Measurements from ENCODE around the gene CNTF. TPM values are rescaled to one million over a fixed set of nuclear protein-coding genes. Genes with fewer than 3 reads are reported as not detected.

Gene CNTF
- total RNA-seq, 2 experiments from 2014 or later, result 1.3 to 1.6 TPM

DNA sequence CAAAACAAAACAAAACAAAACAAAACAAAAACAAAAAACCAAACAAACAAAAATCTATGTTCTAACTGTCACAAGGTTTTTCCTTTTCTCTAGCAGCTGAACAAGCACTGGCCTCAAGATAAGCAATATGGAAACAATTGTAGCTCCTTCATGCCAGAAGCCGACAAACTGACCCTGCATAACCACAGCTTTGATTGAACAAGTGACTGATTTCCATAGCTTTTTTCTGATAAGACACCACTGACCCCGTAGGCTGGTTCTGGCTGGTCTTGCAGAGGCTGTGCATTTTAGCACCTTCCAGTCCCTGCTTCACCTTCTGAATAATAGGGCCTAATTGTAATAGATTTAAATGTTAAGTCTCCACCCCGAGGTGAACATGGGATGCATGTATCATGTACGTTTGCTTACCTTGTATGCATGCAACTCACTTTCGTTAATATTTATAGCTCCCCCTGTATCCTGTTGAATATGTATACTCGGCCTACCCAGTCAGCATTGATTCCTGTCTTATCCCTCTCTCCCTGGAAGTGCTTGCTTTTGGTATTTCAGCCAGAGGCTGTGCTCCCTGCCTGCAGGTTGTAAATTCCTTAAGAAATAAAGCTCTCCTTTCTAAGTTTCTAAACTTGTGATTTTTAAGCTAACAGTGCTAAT is 49.6 kb downstream of the CNTF start:
- no peak overlapping the region for H3K4me3 Mint-ChIP-seq
- H3K4me1 Mint-ChIP-seq (ENCODE audit: low read depth), result no peaks in the 10 kb centered on the region
- H3K27ac Mint-ChIP-seq, result no peak overlapping the region
- CTCF ChIA-PET, result interaction anchor here (0.6 to 2.5 kb wide), 7 partner anchors 18 to 117 kb away, joined by 3 to 24 read pairs (median 4); partner anchors contain the start of gene LPXN
- intact Hi-C loops (cut with micrococcal nuclease), result no loop called here
- DNase-seq, result no peak
- POLR2A ChIA-PET, result no interaction called here
- H3K36me3 Mint-ChIP-seq, result no peaks in the 10 kb centered on the region
- no peaks in the 10 kb centered on the region for H3K9me3 Mint-ChIP-seq
- H3K27me3 Mint-ChIP-seq, result no peaks in the 10 kb centered on the region

DNA sequence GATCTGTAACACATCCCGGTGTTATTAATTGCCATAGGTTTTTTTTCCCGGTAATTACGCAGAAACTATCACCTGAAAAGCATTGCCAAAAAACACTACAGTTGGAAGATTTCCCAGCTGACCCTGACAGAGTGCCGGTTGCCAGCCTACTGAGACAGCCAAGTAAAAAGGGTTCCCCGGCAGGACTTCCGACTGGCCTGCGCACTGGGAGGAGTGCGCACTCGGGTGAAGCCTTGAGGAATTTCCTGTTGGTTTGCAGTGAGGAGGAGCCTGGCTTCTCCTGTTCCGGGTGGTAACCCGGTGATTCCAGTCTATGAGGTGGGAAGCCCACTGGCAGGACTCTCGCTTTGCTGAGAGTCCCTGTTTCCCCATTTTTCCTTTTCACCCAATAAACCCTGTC is 52.1 kb downstream of the CNTF start:
- POLR2A ChIA-PET, result no interaction called here
- intact Hi-C loops (cut with micrococcal nuclease), result loop anchor here (1.0 kb wide), 3 partner anchors 20 to 114 kb away; no protein-coding TSS in a partner anchor
- DNase-seq, result no peak
- CTCF ChIA-PET, result interaction anchor here (1.1 to 1.9 kb wide), 7 partner anchors 12 to 111 kb away, joined by 3 to 10 read pairs (median 3); no protein-coding TSS in a partner anchor
- Mint-ChIP-seq H3K36me3 (no peaks in the 10 kb centered on the region), H3K4me3 (no peak overlapping the region), H3K4me1 (ENCODE audit: low read depth) (no peaks in the 10 kb centered on the region), H3K27ac (no peak overlapping the region), H3K27me3 (peaks cover 4% of the 10 kb centered on the region), H3K9me3 (no peaks in the 10 kb centered on the region)

Other genes starting within 250 kb of the CNTF start
- gene OR5B3, start 215.8 kb upstream of the CNTF start, total RNA-seq, result not detected
- not detected for gene OR5B2, start 194.5 kb upstream of the CNTF start, total RNA-seq
- gene OR5B12, start 180.4 kb upstream of the CNTF start, total RNA-seq, result not detected
- gene OR5B21, start 114.6 kb upstream of the CNTF start, total RNA-seq, result not detected
- 100 to 1,000 TPM; 108 TPM for gene LPXN, start 46.8 kb upstream of the CNTF start, total RNA-seq
- 10 to 100 TPM; 34.9 to 36.1 TPM for gene ZFP91, start 43.6 kb upstream of the CNTF start, total RNA-seq
- not detected for gene GLYAT, start 109.3 kb downstream of the CNTF start, total RNA-seq
- not detected for gene GLYATL2, start 222.0 kb downstream of the CNTF start, total RNA-seq